Kidney (tissue), 14 donors: ENCODE measurements around the gene SGCD. TPM values are rescaled to one million over a fixed set of nuclear protein-coding genes. Genes with fewer than 3 reads are reported as not detected.

Source experiments
- DNase-seq, 5 donors: peaks; one replicate each; pipeline ENCODE4 v3.0.0-alpha.2; 2013 to 2020
- FAIRE-seq: peaks from 2 replicates; lab custom pipeline; 2012; peaks lifted over from hg19 to GRCh38; lab: Jason Lieb, UNC
- H3K27ac ChIP-seq, 2 donors: one replicate each; pipeline ENCODE4 v1.7.0; 2013; ENCODE audit warnings: low read depth in 2 of 2, low read length in 2 of 2, inconsistent platforms in 1 of 2
- H3K27me3 ChIP-seq: one replicate; pipeline ENCODE4 v1.7.1; 2013; ENCODE audit warnings: low read length, inconsistent platforms; ENCODE audit not compliant: control insufficient read depth, insufficient read depth
- H3K36me3 ChIP-seq, 3 donors: one replicate each; pipeline versions ENCODE4 v1.7.0 to v1.7.1; 2013; ENCODE audit warnings: low read length in 3 of 3, control low read depth in 1 of 3, inconsistent platforms in 1 of 3; ENCODE audit not compliant: insufficient read depth in 3 of 3, control insufficient read depth in 2 of 3
- H3K4me1 ChIP-seq, 3 donors: one replicate each; pipeline versions ENCODE4 v1.7.0 to v1.7.1; 2013; ENCODE audit warnings: low read length in 3 of 3, inconsistent platforms in 1 of 3, low read depth in 1 of 3; ENCODE audit not compliant: control insufficient read depth in 2 of 3, insufficient read depth in 2 of 3
- H3K4me3 ChIP-seq, 3 donors: one replicate each; pipeline versions ENCODE4 v1.7.0 to v1.8.1; 2013; ENCODE audit warnings: low read length in 3 of 3, control low read depth in 1 of 3, inconsistent platforms in 1 of 3
- H3K9ac ChIP-seq, 3 donors: one replicate each; pipeline versions ENCODE4 v1.7.0 to v1.7.1; 2013; ENCODE audit warnings: low read length in 3 of 3, control low read depth in 1 of 3, inconsistent platforms in 1 of 3
- H3K9me3 ChIP-seq, 3 donors: one replicate each; pipeline versions ENCODE4 v1.7.0 to v1.7.1; 2013; ENCODE audit warnings: low read length in 3 of 3, control low read depth in 1 of 3, inconsistent platforms in 1 of 3; ENCODE audit not compliant: control insufficient read depth in 2 of 3, insufficient read depth in 1 of 3
- CTCF ChIP-seq: IDR thresholded peaks from 3 replicates; pipeline ENCODE4 v1.5.1; 2012; ENCODE audit warnings: mild to moderate bottlenecking, moderate library complexity, borderline replicate concordance; ENCODE audit not compliant: insufficient read depth; ENCODE audit errors: extremely low read depth
- intact Hi-C: fragments of 100-400 bp; cut with DNase I; formaldehyde crosslinking; loops from one replicate; pipeline ENCODE4 v1.11.1; 2022
- polyA plus RNA-seq: library from polyadenylated mRNA; stranded (reverse); fragments of 350-450 nt; fragmentation: Illumina TruSeq; extraction: RNeasy Lipid Tissue Mini Kit (QIAGEN cat#74804); gene quantifications from one replicate; pipeline ENCODE4 v1.2.3, GENCODE V29; 2014; ENCODE audit warnings: low read depth, low replicate concordance; ENCODE audit not compliant: insufficient read depth
- total RNA-seq: library from RNA; stranded (reverse); fragmentation: NEBNext Ultra II Directional; extraction: Animal tissue kit (Norgen Biotek cat#: 25700); gene quantifications from one replicate; pipeline ENCODE4 v1.2.1, GENCODE V29; 2021
- donor health status: control.
- donor health status: control.
- donor health status: control.
- donor health status: control.
- donor health status: control.
- donor health status: DM: yes; HTN: yes; CAD: no.
- donor health status: Normal renal cell carcinoma (clear cell type).

The SGCD gene
- total and polyA plus RNA-seq, 2 donors from 2014 or later, result 0.99 to 2.7 TPM

- peaks cover 0 to 10% (median 0%) of the 10 kb centered on the region in 3 donors for H3K9me3 ChIP-seq
- intact Hi-C loops, result no loop called here
- H3K4me1 ChIP-seq, result peaks cover 0 to 4% (median 0%) of the 10 kb centered on the region in 3 donors
- H3K4me3 ChIP-seq, result no peak overlapping the region
- DNase-seq (no peak), FAIRE-seq (no peak)
- no peak overlapping the region for H3K27ac ChIP-seq
- H3K27me3 ChIP-seq, result no peaks in the 10 kb centered on the region
- H3K9ac ChIP-seq, result no peak overlapping the region
- no peak for TF ChIP-seq CTCF
- H3K36me3 ChIP-seq, result no peaks in the 10 kb centered on the region
These were observed 69.8 kb downstream of the SGCD start for GRCh38 chr5:156396830-156397081.

- TF ChIP-seq CTCF, result no peak
- intact Hi-C loops, result no loop called here
- Histone ChIP-seq H3K27me3 (no peaks in the 10 kb centered on the region), H3K27ac (no peak overlapping the region), H3K4me1 (peaks cover 0 to 4% (median 0%) of the 10 kb centered on the region in 3 donors), H3K9ac (no peak overlapping the region), H3K36me3 (no peaks in the 10 kb centered on the region), H3K4me3 (no peak overlapping the region), H3K9me3 (peaks cover 0 to 6% (median 0%) of the 10 kb centered on the region in 3 donors)
- DNase-seq (no peak), FAIRE-seq (no peak)
These were observed 72.4 kb downstream of the SGCD start for GRCh38 chr5:156399323-156399722.

- H3K27me3 ChIP-seq, result no peaks in the 10 kb centered on the region
- H3K9me3 ChIP-seq, result no peaks in the 10 kb centered on the region
- no peak overlapping the region for H3K27ac ChIP-seq
- H3K9ac ChIP-seq, result no peak overlapping the region
- no peak overlapping the region for H3K4me3 ChIP-seq
- no peaks in the 10 kb centered on the region for H3K36me3 ChIP-seq
- no peak for FAIRE-seq
- TF ChIP-seq CTCF, result no peak
- H3K4me1 ChIP-seq, result peaks cover 0 to 4% (median 0%) of the 10 kb centered on the region in 3 donors
- intact Hi-C loops, result no loop called here
- DNase-seq, result no peak
These were observed 73.4 kb downstream of the SGCD start for GRCh38 chr5:156400231-156400986.
